Limb (tissue), 2 donors: ENCODE data around the gene RGPD6.
"Not testable (repeated sequence)": the region's sequence is repeated elsewhere in the genome, so short reads cannot be mapped to it uniquely, and the experiment has no call there.

ENCODE experiments used
- DNase-seq, 2 donors: peaks; one replicate each; pipeline ENCODE4 v3.0.0-alpha.2; 2016; ENCODE audit errors: extremely low spot score in 2 of 2

The RGPD6 gene

DNA sequence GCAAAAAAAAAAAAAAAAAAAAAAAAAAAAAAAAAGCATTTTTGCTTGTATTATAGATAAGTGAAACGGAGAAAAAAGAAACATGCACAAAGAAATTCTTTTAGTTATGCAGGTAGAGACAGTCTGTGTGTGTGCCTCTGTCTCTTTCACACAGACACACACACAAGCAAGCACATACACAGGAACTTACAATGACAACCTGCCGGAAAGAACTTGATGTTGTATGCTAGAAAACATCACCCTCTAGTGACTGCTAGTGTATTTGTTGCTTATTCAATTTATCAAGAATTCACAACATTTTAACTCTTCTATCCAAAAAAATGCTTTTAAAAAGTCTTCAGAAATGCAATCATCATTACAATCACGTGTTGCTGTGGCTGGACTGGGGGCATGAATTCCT is 95.8 kb downstream of the RGPD6 start:
- DNase-seq = not testable (repeated sequence)

DNA sequence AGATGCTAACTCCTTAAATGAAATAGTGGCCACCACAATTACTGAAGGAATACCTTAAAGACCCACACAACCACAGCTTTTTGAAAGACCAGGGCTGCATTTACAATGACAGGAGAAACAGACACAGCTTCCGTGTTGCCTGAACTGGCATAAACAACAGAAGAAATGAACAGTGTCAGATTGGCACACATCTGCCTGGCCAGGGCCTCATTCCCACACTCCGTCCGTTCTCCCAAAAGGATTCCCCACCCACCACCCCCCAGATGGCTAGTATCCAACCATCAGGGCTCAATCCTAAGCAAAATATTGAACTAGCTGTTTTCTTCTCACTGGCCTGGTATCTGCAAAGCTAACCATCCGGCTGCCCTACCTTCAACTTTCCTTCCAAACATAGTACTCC is 96.9 kb downstream of the RGPD6 start:
- not testable (repeated sequence) for DNase-seq

DNA sequence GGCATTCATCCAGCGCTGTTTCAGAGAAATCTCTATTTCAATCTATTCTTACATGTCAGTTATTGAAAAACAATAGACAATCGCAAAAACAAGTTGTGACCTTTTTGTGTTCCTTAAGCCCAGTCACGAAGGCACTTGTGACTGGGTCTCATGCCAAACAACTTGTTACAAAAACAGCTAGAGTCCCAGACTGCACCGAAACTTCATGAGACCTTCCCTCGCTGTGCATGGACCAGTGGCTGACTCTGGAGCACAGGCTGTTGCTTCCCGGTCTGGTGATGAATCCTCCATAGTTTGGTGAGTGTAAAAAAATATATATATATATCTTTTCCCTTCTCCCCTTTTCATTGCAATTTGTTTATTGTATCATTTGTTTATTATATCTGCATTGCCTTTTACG is 99.7 kb downstream of the RGPD6 start:
- not testable (repeated sequence) for DNase-seq

DNA sequence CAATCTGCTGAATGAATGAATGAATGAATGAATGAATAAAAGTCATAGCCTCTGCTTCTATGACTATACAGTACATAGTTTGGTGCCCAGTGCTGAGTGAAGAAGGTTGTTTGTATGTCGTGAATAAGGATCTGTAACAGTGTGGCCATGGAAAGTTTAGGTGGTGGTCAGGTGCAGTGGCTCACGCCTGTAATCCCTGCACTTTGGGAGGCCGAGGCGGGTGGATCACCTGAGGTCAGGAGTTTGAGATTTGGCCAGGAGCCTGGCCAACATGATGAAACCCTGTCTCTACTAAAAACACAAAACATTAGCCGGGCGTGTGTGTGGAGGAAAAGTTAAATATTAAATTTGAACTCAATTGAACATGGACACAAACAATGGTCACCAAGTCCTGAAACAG is 100.1 kb downstream of the RGPD6 start:
- not testable (repeated sequence) for DNase-seq

DNA sequence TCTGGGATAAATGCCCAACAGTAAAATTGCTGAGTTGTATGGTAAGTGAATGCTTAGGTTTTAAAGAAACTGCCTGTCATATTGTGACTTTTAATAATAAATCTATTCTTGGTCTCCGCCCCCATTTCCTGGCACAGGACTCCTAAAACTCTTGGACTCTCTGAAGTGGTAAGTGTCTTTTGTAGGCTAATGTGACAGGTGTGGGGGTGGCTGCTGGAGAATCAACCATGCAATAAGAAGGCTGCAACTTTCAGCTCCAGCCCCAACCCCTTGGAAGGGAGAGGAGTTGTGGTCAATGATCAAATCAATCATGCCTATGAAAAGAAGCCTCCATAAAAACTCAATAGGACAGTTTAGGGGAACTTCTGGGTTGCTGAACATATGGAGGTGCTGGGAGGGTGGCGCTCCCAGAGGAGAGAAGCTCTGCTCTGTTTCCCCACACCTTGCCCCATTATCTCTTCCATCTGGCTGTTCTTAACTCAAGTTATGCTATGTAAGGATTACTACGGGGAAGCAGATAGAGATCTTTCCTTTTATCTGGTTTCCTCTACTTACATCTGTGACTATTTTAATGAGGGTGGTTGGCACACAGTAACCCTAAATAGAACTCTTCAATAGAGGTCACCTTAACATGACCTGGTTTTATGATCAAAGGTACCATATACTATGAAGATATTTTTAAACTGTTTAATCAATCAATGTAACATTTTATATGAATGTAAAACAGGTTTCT is 101.2 kb downstream of the RGPD6 start:
- not testable (repeated sequence) for DNase-seq

DNA sequence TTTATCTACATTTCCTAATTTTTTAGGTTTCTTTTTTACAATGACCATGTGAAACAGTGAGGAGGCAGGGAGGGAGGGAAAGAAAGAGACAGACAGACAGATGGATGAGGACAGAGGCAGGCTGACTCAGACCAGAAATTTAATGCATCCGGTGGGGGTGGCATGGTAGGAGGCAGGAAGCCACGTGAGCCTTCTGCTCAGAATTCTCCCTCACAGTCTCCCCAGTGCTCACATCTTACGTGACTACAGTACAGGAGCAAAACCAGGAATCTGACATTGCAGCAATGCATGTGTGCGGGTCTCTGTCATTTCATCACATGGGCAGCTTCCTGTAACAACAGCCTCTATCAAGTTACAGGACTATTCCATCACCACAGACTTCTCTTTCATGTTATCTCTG is 102.1 kb downstream of the RGPD6 start:
- not testable (repeated sequence) for DNase-seq

DNA sequence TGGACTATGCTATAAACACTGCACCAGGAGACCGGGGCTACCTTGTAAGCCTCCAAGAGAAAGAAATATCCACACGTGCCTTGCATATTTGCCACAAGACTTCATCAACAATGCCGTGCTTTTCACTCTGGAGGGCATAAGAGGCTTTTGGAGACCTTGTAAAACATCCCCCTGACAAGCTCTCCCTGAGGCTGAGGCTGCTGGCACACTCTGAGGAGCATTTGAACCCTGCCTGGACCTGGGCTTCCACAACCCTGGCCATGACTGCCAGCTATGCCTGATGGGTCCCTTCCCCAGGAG is 104.0 kb downstream of the RGPD6 start:
- DNase-seq = not testable (repeated sequence)

DNA sequence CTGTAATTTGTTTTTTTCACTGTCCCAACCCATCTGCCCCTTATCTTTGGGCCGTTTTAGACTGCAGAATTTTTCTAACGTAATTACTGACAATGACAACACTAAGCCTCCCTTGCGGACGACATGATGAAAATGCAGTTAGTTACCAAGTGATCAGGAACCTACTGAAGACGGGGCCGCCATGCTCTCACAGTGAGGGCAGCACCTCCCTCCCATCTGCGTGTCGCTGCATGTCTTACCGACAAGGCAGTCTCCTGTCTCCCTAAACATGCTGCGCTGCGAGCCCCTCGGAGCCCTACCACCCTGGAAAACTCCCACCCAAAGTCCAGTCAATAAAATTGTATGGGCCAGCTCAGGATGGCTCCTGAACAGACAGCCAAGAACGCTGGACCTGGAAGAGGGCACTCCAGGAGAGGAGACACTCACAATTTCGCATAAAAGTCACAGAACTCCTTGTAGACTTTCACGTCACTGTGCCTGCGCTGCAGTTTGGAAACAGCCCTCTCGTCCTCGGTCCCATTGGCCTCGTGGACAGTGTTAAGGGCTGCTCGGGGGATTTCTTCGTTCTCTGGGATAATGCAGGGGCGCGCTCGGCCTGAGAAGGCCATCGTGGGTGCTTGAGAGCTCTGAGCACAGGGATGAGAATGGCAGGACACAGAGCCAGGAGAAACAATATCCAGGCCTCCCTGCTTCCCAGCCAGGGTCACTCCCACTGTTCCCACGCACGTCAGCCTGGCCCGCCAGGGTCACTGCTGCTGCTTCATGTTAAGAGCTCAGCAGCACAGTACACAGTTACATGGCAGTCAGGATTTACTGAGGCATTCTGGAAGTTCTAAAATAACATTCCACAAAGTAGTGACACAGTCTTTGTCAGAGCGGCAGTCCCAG is 104.6 kb downstream of the RGPD6 start, which contains the start of gene LIMS4:
Gene LIMS4, minus strand, starts transcription at position 646 of the 888 bp plus-strand sequence. Its CDS starts 38 bp downstream, at position 608.
- DNase-seq = not testable (repeated sequence)

DNA sequence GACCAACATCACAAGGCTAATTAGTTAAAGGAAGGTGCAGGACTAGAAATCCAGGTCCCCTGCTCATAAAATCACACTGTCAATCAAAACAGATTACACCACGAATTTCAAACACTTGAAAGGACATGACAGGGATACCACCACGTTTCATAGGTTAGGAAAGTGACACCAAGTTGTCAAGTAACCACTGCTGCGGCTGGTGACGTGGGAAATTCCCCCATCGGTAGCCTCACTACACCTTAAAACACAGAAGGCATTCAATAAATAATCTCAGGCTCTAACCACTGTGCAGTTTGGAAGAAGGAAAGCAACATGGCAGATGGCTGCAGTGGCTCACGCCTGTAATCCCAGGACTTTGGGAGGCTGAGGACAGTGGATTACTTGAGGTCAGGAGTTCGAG is 108.1 kb downstream of the RGPD6 start:
- not testable (repeated sequence) for DNase-seq

DNA sequence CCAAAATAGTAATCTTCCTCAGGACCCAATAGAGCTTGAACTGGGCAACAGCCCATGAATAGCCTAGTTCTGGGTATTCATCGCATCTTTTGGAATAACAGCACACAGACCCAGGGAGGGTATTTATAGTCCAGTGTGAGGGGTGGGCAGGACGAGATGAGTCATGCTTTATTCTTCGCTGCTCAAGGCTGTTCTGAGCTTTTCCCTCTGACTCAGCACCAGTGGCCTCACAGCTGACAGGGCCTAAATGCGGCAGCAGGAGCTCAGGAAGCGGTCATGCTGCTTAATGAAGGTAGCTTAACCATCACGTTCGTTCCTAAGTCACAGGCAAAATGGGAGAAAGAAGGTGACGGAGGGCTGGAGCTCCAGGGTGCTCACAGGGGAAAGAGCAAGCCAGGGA is 111.7 kb downstream of the RGPD6 start:
- not testable (repeated sequence) for DNase-seq
